GM19351 (cell line): ENCODE measurements around the gene KIFC1.
A peak's percentile ranks its signal among the peaks of the same experiment; 100 is the strongest.

Experiments used
- ATAC-seq: cut with Tn5 transposase; IDR thresholded peaks from one replicate; pipeline ENCODE4 v1.9.1; 2021; ENCODE audit warnings: mild to moderate bottlenecking, moderate library complexity; ENCODE audit not compliant: unreplicated experiment

The KIFC1 gene

GRCh38 chr6:33424855-33425667, 33.4 kb downstream of the KIFC1 start:
- ATAC-seq = no peak

GRCh38 chr6:33425668-33426577, 34.3 kb downstream of the KIFC1 start:
- ATAC-seq = peak; percentile 45

GRCh38 chr6:33426590-33427511, 35.2 kb downstream of the KIFC1 start:
- no peak for ATAC-seq

GRCh38 chr6:33427585-33428223, 36.1 kb downstream of the KIFC1 start:
- no peak for ATAC-seq

GRCh38 chr6:33428224-33428965, 36.8 kb downstream of the KIFC1 start:
- no peak for ATAC-seq

GRCh38 chr6:33428966-33429749, 37.5 kb downstream of the KIFC1 start:
- ATAC-seq = no peak

- no peak for ATAC-seq
Observed at GRCh38 chr6:33429750-33430052, 38.1 kb downstream of the KIFC1 start.

GRCh38 chr6:33430334-33430733, 38.7 kb downstream of the KIFC1 start:
- ATAC-seq = no peak

GRCh38 chr6:33430991-33431879, 39.6 kb downstream of the KIFC1 start:
- peak; percentile 72 for ATAC-seq

GRCh38 chr6:33431880-33432541, 40.4 kb downstream of the KIFC1 start:
- no peak for ATAC-seq

GRCh38 chr6:33432546-33432945, 40.9 kb downstream of the KIFC1 start:
- ATAC-seq = no peak

GRCh38 chr6:33433001-33433543, 41.4 kb downstream of the KIFC1 start:
- no peak for ATAC-seq

- ATAC-seq = no peak
Observed at GRCh38 chr6:33433544-33434191, 42.0 kb downstream of the KIFC1 start.

GRCh38 chr6:33434961-33435360, 43.3 kb downstream of the KIFC1 start:
- no peak for ATAC-seq

GRCh38 chr6:33437666-33438065, 46.0 kb downstream of the KIFC1 start:
- no peak for ATAC-seq

GRCh38 chr6:33438978-33439594, 47.5 kb downstream of the KIFC1 start:
- no peak for ATAC-seq
